HepG2 (cell line): ENCODE results near the gene VAMP8. TPM values are rescaled to one million over a fixed set of nuclear protein-coding genes. Genes with fewer than 3 reads are reported as not detected.
A peak's percentile ranks its signal among the peaks of the same experiment; 100 is the strongest.

ENCODE experiments used
- ESRRA ChIP-seq: sonication (generic); formaldehyde crosslinking; IDR thresholded peaks from 2 replicates; pipeline ENCODE4 v1.5.1; 2020; ENCODE audit warnings: mild to moderate bottlenecking, low read depth, missing genetic modification reagents
- FOXA1 ChIP-seq, 2 experiments: fragments of 450-650 bp in 1 of 2; sonication (generic) in 1 of 2; formaldehyde crosslinking in 1 of 2; IDR thresholded peaks; 2 replicates each; pipeline versions ENCODE4 v1.4.0 to v1.6.1; 2016 to 2020; ENCODE audit warnings: missing genetic modification reagents in 1 of 2
- HDAC1 ChIP-seq: sonication (generic); formaldehyde crosslinking; IDR thresholded peaks from 2 replicates; pipeline ENCODE4 v1.5.1; 2020; ENCODE audit warnings: mild to moderate bottlenecking, missing genetic modification reagents
- HNF4A ChIP-seq: sonication (generic); formaldehyde crosslinking; IDR thresholded peaks from 2 replicates; pipeline ENCODE4 v1.4.0; 2020; ENCODE audit warnings: missing genetic modification reagents
- JUNB ChIP-seq: sonication (generic); formaldehyde crosslinking; IDR thresholded peaks from 2 replicates; pipeline ENCODE4 v1.8.0; 2022; ENCODE audit warnings: missing genetic modification reagents, mild to moderate bottlenecking, borderline replicate concordance
- KDM6A ChIP-seq: IDR thresholded peaks from 2 replicates; pipeline ENCODE4 v1.6.1; 2016; ENCODE audit warnings: low read depth
- NFKB2 ChIP-seq: sonication (generic); formaldehyde crosslinking; IDR thresholded peaks from 2 replicates; pipeline ENCODE4 v1.4.0; 2020; ENCODE audit warnings: missing genetic modification reagents, borderline replicate concordance
- POLR2AphosphoS5 ChIP-seq: IDR thresholded peaks from 2 replicates; pipeline ENCODE4 v1.6.1; 2012; ENCODE audit warnings: low read depth, low read length
- PPARG ChIP-seq: conservative IDR thresholded peaks from 2 replicates; pipeline ENCODE4 v1.6.1; 2016; ENCODE audit warnings: missing biosample characterization, missing genetic modification reagents
- RXRB ChIP-seq: IDR thresholded peaks from 2 replicates; pipeline ENCODE4 v1.6.1; 2016; ENCODE audit warnings: borderline replicate concordance, missing genetic modification reagents, missing compliant biosample characterization
- SMAD3 ChIP-seq: sonication (generic); formaldehyde crosslinking; IDR thresholded peaks from 2 replicates; pipeline ENCODE4 v1.4.0; 2020; ENCODE audit warnings: missing genetic modification reagents
- SOX13 ChIP-seq, 3 experiments: fragments of 450-650 bp in 1 of 3; sonication (generic) in 1 of 3; formaldehyde crosslinking in 1 of 3; IDR thresholded peaks in 2 of 3; conservative IDR thresholded peaks in 1 of 3; 2 replicates each; pipeline versions ENCODE4 v1.5.0 to v1.6.1; 2016 to 2020; ENCODE audit warnings: antibody characterized with exemption in 1 of 3, mild to moderate bottlenecking in 1 of 3, missing compliant biosample characterization in 1 of 3, missing genetic modification reagents in 1 of 3, moderate library complexity in 1 of 3
- SOX5 ChIP-seq: IDR thresholded peaks from 2 replicates; pipeline ENCODE4 v1.6.1; 2016; ENCODE audit warnings: borderline replicate concordance
- SP4 ChIP-seq: sonication (generic); formaldehyde crosslinking; IDR thresholded peaks from 2 replicates; pipeline ENCODE4 v1.8.1; 2023; ENCODE audit warnings: mild to moderate bottlenecking, missing genetic modification reagents
- TCF7 ChIP-seq: sonication (generic); IDR thresholded peaks from 2 replicates; pipeline ENCODE4 v1.6.1; 2016; ENCODE audit warnings: antibody characterized with exemption, low read depth
- THAP11 ChIP-seq: IDR thresholded peaks from 2 replicates; pipeline ENCODE4 v1.6.1; 2016; ENCODE audit warnings: missing biosample characterization, missing genetic modification reagents
- XRCC5 ChIP-seq: fragments of 200-400 bp; formaldehyde crosslinking; optimal IDR thresholded peaks from 2 replicates; pipeline ENCODE3; 2017; ENCODE audit warnings: mild to moderate bottlenecking, low read length
- ZKSCAN8 ChIP-seq: IDR thresholded peaks from 2 replicates; pipeline ENCODE4 v1.6.1; 2016; ENCODE audit warnings: borderline replicate concordance, missing genetic modification reagents, missing compliant biosample characterization
- ZNF121 ChIP-seq: sonication (generic); formaldehyde crosslinking; IDR thresholded peaks from 2 replicates; pipeline ENCODE4 v1.5.0; 2020; ENCODE audit warnings: mild to moderate bottlenecking, missing genetic modification reagents
- ZNF3 ChIP-seq: IDR thresholded peaks from 2 replicates; pipeline ENCODE4 v1.7.0; 2017; ENCODE audit warnings: inconsistent platforms
- ZNF850 ChIP-seq: sonication (generic); formaldehyde crosslinking; conservative IDR thresholded peaks from 2 replicates; pipeline ENCODE4 v1.9.0; 2021; ENCODE audit warnings: mild to moderate bottlenecking, missing genetic modification reagents
- polyA plus RNA-seq, 8 experiments: library from polyadenylated mRNA; depleted of rRNA in 3 of 8; stranded (reverse) in 7 of 8; unstranded in 1 of 8; fragments of >200 nt; fragmentation: Illumina TruSeq in 4 of 8; extraction: Trizol in 4 of 8; gene quantifications; 2 replicates each; pipeline versions ENCODE4 v1.2.1 to v1.2.3, GENCODE V29; 2011 to 2016; ENCODE audit warnings: low read depth in 4 of 8, missing spikeins in 1 of 8, mixed read lengths in 1 of 8; ENCODE audit not compliant: insufficient read depth in 1 of 8
- total RNA-seq, 5 experiments: library from RNA; depleted of rRNA; stranded (reverse); fragments of >200 nt; fragmentation: Illumina TruSeq; extraction: Trizol; gene quantifications; 2 replicates each; pipeline ENCODE4 v1.2.3, GENCODE V29; 2016; ENCODE audit warnings: low read depth in 1 of 5
- TF ChIP-seq, protein P1 (sequence below): sonication (generic); formaldehyde crosslinking; IDR thresholded peaks from 2 replicates; pipeline ENCODE4 v1.4.0; 2020; ENCODE audit warnings: missing genetic modification reagents
- TF ChIP-seq, protein P2 (sequence below): sonication (generic); formaldehyde crosslinking; IDR thresholded peaks from 2 replicates; pipeline ENCODE4 v1.4.0; 2020; ENCODE audit warnings: missing genetic modification reagents
- TF ChIP-seq, protein P3 (sequence below): sonication (generic); formaldehyde crosslinking; IDR thresholded peaks from 2 replicates; pipeline ENCODE4 v1.9.0; 2022; ENCODE audit warnings: low read depth, missing genetic modification reagents
- TF ChIP-seq, protein P4 (sequence below): sonication (generic); formaldehyde crosslinking; IDR thresholded peaks from 2 replicates; pipeline ENCODE4 v1.4.0; 2020; ENCODE audit warnings: missing genetic modification reagents

Gene VAMP8
- total and polyA plus RNA-seq, 2 of the 13 experiments (the other 11 are each of a cell fraction or from before 2014, with no cell fraction given) = 83.3 to 157 TPM

DNA sequence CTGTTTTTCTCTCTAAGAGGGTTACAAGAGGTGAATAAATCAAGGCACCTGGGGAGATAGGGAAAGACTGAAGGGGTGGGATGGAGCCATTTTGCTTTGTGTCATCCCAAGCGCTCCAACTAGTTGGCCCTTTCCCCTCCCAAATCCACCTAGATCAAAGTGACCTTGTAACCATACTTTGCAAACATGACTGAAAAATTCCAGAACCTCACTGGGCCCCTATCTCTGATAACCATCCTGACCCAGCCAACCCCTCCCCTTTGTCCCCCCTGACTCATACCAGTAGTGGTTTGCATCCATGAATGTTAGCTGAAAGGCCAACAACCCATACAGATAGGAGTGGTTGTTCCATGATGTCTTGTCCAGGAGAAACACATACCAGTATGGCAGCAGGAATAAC, 19.2 kb upstream of the VAMP8 start (continued):
- TF ChIP-seq HNF4A (CRISPR knock-in tag) = peak; percentile 42
- TF ChIP-seq RXRB (CRISPR knock-in tag) = 0 out of 2 replicates have a peak, but pooled peaks have one; percentile 47
- TF ChIP-seq NFKB2 (CRISPR knock-in tag) = no peak
- no peak for TF ChIP-seq ZNF3
- TF ChIP-seq PPARG (CRISPR knock-in tag) = 0 out of 2 replicates have a peak, but pooled peaks have one; percentile 14
- no peak for TF ChIP-seq FOXA1 (IDR thresholded peaks at IDR 0.05)
- peak; percentile 35; the same call in 1 of the 2 replicates for TF ChIP-seq FOXA1 (CRISPR knock-in tag; IDR thresholded peaks at IDR 0.05)
- peak; percentile 17 for TF ChIP-seq XRCC5
- no peak for TF ChIP-seq SMAD3 (CRISPR knock-in tag)
- TF ChIP-seq, protein P1, sequence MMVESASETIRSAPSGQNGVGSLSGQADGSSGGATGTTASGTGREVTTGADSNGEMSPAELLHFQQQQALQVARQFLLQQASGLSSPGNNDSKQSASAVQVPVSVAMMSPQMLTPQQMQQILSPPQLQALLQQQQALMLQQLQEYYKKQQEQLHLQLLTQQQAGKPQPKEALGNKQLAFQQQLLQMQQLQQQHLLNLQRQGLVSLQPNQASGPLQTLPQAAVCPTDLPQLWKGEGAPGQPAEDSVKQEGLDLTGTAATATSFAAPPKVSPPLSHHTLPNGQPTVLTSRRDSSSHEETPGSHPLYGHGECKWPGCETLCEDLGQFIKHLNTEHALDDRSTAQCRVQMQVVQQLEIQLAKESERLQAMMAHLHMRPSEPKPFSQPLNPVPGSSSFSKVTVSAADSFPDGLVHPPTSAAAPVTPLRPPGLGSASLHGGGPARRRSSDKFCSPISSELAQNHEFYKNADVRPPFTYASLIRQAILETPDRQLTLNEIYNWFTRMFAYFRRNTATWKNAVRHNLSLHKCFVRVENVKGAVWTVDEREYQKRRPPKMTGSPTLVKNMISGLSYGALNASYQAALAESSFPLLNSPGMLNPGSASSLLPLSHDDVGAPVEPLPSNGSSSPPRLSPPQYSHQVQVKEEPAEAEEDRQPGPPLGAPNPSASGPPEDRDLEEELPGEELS (CRISPR knock-in tag) = peak; percentile 80
- TF ChIP-seq SOX13 (IDR thresholded peaks at IDR 0.05) = no peak
- TF ChIP-seq SOX13 (CRISPR knock-in tag; conservative IDR thresholded peaks at IDR 0.05 in 1 of 2, IDR thresholded peaks at IDR 0.05 in 1 of 2) = peak in 1 of 2 experiments; percentile 56; a peak in 1 of 4 replicates
- TF ChIP-seq ZNF850 (CRISPR knock-in tag) = no peak
- TF ChIP-seq ZNF121 (CRISPR knock-in tag) = peak; percentile 50; the same call in 1 of the 2 replicates
- TF ChIP-seq, protein P2, sequence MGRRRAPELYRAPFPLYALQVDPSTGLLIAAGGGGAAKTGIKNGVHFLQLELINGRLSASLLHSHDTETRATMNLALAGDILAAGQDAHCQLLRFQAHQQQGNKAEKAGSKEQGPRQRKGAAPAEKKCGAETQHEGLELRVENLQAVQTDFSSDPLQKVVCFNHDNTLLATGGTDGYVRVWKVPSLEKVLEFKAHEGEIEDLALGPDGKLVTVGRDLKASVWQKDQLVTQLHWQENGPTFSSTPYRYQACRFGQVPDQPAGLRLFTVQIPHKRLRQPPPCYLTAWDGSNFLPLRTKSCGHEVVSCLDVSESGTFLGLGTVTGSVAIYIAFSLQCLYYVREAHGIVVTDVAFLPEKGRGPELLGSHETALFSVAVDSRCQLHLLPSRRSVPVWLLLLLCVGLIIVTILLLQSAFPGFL = no peak
- peak; percentile 39; the same call in 1 of the 2 replicates for TF ChIP-seq TCF7
- TF ChIP-seq, protein P3, sequence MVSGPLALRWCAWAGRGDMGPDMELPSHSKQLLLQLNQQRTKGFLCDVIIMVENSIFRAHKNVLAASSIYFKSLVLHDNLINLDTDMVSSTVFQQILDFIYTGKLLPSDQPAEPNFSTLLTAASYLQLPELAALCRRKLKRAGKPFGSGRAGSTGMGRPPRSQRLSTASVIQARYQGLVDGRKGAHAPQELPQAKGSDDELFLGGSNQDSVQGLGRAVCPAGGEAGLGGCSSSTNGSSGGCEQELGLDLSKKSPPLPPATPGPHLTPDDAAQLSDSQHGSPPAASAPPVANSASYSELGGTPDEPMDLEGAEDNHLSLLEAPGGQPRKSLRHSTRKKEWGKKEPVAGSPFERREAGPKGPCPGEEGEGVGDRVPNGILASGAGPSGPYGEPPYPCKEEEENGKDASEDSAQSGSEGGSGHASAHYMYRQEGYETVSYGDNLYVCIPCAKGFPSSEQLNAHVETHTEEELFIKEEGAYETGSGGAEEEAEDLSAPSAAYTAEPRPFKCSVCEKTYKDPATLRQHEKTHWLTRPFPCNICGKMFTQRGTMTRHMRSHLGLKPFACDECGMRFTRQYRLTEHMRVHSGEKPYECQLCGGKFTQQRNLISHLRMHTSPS (CRISPR knock-in tag) = no peak
- TF ChIP-seq POLR2AphosphoS5 = peak; percentile 28; the same call in 1 of the 2 replicates
- TF ChIP-seq SP4 (CRISPR knock-in tag) = no peak
- peak; percentile 14; the same call in 1 of the 2 replicates for TF ChIP-seq JUNB (CRISPR knock-in tag)
- 0 out of 2 replicates have a peak, but pooled peaks have one; percentile 37 for TF ChIP-seq THAP11 (CRISPR knock-in tag)
- 0 out of 2 replicates have a peak, but pooled peaks have one; percentile 33 for TF ChIP-seq KDM6A (CRISPR knock-in tag)
- TF ChIP-seq ZKSCAN8 (CRISPR knock-in tag) = 0 out of 2 replicates have a peak, but pooled peaks have one; percentile 33
- peak; percentile 59; the same call in 1 of the 2 replicates for TF ChIP-seq HDAC1 (CRISPR knock-in tag)
- 0 out of 2 replicates have a peak, but pooled peaks have one; percentile 39 for TF ChIP-seq ESRRA (CRISPR knock-in tag)
- peak; percentile 32; the same call in 1 of the 2 replicates for TF ChIP-seq SOX5 (CRISPR knock-in tag)
- TF ChIP-seq, protein P4, sequence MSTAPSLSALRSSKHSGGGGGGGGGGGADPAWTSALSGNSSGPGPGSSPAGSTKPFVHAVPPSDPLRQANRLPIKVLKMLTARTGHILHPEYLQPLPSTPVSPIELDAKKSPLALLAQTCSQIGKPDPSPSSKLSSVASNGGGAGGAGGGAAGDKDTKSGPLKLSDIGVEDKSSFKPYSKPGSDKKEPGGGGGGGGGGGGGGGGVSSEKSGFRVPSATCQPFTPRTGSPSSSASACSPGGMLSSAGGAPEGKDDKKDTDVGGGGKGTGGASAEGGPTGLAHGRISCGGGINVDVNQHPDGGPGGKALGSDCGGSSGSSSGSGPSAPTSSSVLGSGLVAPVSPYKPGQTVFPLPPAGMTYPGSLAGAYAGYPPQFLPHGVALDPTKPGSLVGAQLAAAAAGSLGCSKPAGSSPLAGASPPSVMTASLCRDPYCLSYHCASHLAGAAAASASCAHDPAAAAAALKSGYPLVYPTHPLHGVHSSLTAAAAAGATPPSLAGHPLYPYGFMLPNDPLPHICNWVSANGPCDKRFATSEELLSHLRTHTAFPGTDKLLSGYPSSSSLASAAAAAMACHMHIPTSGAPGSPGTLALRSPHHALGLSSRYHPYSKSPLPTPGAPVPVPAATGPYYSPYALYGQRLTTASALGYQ (CRISPR knock-in tag) = no peak
